ENCODE results near the gene CAMTA1. TPM values are rescaled to one million over a fixed set of nuclear protein-coding genes. Genes with fewer than 3 reads are reported as not detected.

The CAMTA1 gene
- total RNA-seq, 1 donor from 2014 or later, result 81.6 TPM

- H3K27me3 Mint-ChIP-seq (ENCODE audit: unreplicated experiment), result no peaks in the 10 kb centered on the region
- no peak overlapping the region for H3K4me3 Mint-ChIP-seq (ENCODE audit: unreplicated experiment)
- DNase-seq (ENCODE audit: extremely low spot score, unreplicated experiment), result peak; percentile 77
- no peak overlapping the region for H3K27ac Mint-ChIP-seq (ENCODE audit: unreplicated experiment)
- H3K9me3 Mint-ChIP-seq (ENCODE audit: unreplicated experiment), result no peaks in the 10 kb centered on the region
- no peak for TF ChIP-seq CTCF (IDR thresholded peaks at IDR 0.05)
- no peaks in the 10 kb centered on the region for H3K36me3 Mint-ChIP-seq (ENCODE audit: unreplicated experiment)
- peaks cover 17% of the 10 kb centered on the region for H3K4me1 Mint-ChIP-seq (ENCODE audit: unreplicated experiment)
Measured at GRCh38 chr1:7406641-7407543, 621.6 kb downstream of the CAMTA1 start.

DNA sequence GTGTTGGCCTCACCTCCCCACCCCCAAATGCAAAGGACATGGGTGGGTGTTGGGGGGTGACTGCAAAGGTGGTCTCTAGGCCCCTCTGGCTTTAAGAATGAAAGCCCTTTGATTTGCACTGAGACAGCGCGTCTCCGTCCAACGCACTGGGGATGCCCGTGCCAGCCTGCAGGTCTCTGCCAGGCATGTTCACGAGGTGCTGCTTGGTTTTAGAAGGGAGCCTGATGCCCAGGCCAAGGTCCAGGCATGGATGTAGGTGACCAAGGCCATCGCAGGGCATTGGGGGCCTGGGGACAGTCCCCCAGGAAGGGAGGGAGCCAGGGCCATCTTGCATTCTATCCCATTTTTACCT, 622.3 kb downstream of the CAMTA1 start:
- Mint-ChIP-seq H3K27ac (ENCODE audit: unreplicated experiment) (no peak overlapping the region), H3K36me3 (ENCODE audit: unreplicated experiment) (no peaks in the 10 kb centered on the region), H3K4me3 (ENCODE audit: unreplicated experiment) (no peak overlapping the region), H3K27me3 (ENCODE audit: unreplicated experiment) (no peaks in the 10 kb centered on the region), H3K4me1 (ENCODE audit: unreplicated experiment) (peaks cover 11% of the 10 kb centered on the region), H3K9me3 (ENCODE audit: unreplicated experiment) (no peaks in the 10 kb centered on the region)
- DNase-seq (ENCODE audit: extremely low spot score, unreplicated experiment), result peak; percentile 68
- no peak for TF ChIP-seq CTCF (IDR thresholded peaks at IDR 0.05)

- H3K36me3 Mint-ChIP-seq (ENCODE audit: unreplicated experiment), result no peaks in the 10 kb centered on the region
- peak; percentile 78 for DNase-seq (ENCODE audit: extremely low spot score, unreplicated experiment)
- H3K27me3 Mint-ChIP-seq (ENCODE audit: unreplicated experiment), result no peaks in the 10 kb centered on the region
- H3K4me3 Mint-ChIP-seq (ENCODE audit: unreplicated experiment), result no peak overlapping the region
- H3K4me1 Mint-ChIP-seq (ENCODE audit: unreplicated experiment), result peaks cover 6% of the 10 kb centered on the region
- H3K27ac Mint-ChIP-seq (ENCODE audit: unreplicated experiment), result no peak overlapping the region
- TF ChIP-seq CTCF (IDR thresholded peaks at IDR 0.05), result no peak
- H3K9me3 Mint-ChIP-seq (ENCODE audit: unreplicated experiment), result no peaks in the 10 kb centered on the region
Measured at GRCh38 chr1:7407980-7408770, 622.9 kb downstream of the CAMTA1 start.

DNA sequence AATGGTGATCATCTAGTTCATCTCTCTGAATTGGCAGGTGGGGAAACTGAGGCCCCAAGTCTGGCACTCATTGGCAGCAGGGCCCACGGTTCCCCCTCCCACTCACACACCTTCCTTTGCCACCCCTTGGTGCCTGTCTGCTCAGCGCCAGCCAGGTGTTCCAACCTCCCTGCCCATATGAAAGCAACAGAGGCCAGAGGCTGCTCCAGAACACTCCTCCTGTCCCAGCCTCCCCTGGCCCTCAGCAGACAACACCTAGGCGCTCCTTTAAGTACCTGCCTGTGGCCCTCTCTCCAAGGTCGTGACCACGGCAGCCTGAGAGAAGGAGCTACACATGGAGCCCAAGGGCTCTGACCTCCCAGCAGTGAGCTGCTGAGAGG, 623.5 kb downstream of the CAMTA1 start:
- Mint-ChIP-seq H3K4me3 (ENCODE audit: unreplicated experiment) (no peak overlapping the region), H3K27ac (ENCODE audit: unreplicated experiment) (no peak overlapping the region), H3K27me3 (ENCODE audit: unreplicated experiment) (no peaks in the 10 kb centered on the region), H3K36me3 (ENCODE audit: unreplicated experiment) (no peaks in the 10 kb centered on the region), H3K9me3 (ENCODE audit: unreplicated experiment) (no peaks in the 10 kb centered on the region), H3K4me1 (ENCODE audit: unreplicated experiment) (peaks cover 4% of the 10 kb centered on the region)
- DNase-seq (ENCODE audit: extremely low spot score, unreplicated experiment), result peak; percentile 70
- no peak for TF ChIP-seq CTCF (IDR thresholded peaks at IDR 0.05)

- Mint-ChIP-seq H3K36me3 (ENCODE audit: unreplicated experiment) (no peaks in the 10 kb centered on the region), H3K27ac (ENCODE audit: unreplicated experiment) (no peak overlapping the region), H3K27me3 (ENCODE audit: unreplicated experiment) (no peaks in the 10 kb centered on the region), H3K9me3 (ENCODE audit: unreplicated experiment) (no peaks in the 10 kb centered on the region), H3K4me1 (ENCODE audit: unreplicated experiment) (peaks cover 4% of the 10 kb centered on the region), H3K4me3 (ENCODE audit: unreplicated experiment) (no peak overlapping the region)
- TF ChIP-seq CTCF (IDR thresholded peaks at IDR 0.05), result no peak
- peak; percentile 77 for DNase-seq (ENCODE audit: extremely low spot score, unreplicated experiment)
Measured at GRCh38 chr1:7409278-7409677, 624.0 kb downstream of the CAMTA1 start.
